GM19351 (cell line): Measurements from ENCODE around the gene SMYD4.
"Not testable (repeated sequence)": the region's sequence is repeated elsewhere in the genome, so short reads cannot be mapped to it uniquely, and the experiment has no call there.

Source experiments
- ATAC-seq: cut with Tn5 transposase; IDR thresholded peaks from one replicate; pipeline ENCODE4 v1.9.1; 2021; ENCODE audit warnings: mild to moderate bottlenecking, moderate library complexity; ENCODE audit not compliant: unreplicated experiment

SMYD4 gene

GRCh38 chr17:1829592-1830257 lies at the start of gene SMYD4, which contains the start of gene RPA1:
Gene SMYD4 (minus strand): TSS chr17:1829902. CDS start chr17:1827994, 1,908 bp downstream.
Gene RPA1 (plus strand): TSS chr17:1830005. CDS start chr17:1830094, 89 bp downstream.
- peak; percentile 84 for ATAC-seq

DNA sequence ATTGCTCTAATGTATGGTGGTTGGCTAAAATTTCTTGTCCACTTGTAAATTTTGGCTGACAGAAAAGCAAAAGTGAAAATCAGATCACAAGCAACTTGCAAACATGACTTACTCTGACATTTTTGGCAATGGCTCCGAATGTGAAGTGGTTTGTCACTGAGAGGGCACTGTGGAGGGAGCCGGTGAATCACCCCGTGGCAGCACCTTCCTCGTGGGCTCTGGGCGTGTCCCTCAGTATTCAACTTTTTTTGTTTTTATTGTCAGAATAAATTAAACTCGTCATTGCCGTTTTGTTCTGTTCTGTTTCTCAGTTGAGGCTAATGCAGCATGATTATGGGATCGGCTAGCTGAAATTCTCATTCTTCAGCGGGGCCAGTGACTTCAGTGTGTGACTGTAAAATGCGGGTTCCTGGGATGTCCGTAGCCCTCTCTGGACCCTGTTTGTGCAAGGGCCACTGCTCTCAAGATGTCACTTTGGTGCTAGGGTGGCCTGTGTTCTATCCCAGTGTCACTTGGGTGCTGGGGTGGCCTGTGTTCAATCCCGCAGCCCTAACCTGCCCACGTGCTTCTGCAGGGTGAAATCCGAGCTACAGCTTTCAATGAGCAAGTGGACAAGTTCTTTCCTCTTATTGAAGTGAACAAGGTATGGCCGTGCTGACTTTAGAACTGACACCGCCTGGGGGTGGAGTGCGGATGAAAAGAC lies 48.9 kb upstream of the SMYD4 start:
- ATAC-seq, result no peak

- no peak for ATAC-seq
These were observed 45.9 kb upstream of the SMYD4 start for GRCh38 chr17:1875597-1875996.

GRCh38 chr17:1873418-1873817 lies 43.7 kb upstream of the SMYD4 start:
- ATAC-seq, result no peak

DNA sequence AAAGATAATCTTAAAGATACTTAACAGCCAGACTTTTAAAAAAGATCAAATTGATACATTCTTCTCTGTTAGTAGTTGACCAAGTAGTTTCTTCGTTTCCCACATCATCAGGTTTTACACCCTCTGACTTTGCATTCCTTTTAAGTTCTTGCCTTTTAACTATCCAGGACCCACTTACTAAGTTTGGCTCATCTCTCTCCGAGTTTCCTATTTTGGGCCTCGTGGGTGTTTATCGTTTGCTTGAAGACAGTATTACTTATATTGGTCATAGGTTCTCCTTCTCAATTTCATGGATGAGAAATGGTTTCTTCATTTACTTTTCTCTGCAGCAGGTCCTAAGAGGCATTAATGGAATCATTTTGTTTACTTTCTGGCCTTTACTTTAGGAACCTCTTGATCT lies 43.3 kb upstream of the SMYD4 start:
- no peak for ATAC-seq

- ATAC-seq, result no peak
These were observed 42.6 kb upstream of the SMYD4 start for GRCh38 chr17:1872254-1872653.

DNA sequence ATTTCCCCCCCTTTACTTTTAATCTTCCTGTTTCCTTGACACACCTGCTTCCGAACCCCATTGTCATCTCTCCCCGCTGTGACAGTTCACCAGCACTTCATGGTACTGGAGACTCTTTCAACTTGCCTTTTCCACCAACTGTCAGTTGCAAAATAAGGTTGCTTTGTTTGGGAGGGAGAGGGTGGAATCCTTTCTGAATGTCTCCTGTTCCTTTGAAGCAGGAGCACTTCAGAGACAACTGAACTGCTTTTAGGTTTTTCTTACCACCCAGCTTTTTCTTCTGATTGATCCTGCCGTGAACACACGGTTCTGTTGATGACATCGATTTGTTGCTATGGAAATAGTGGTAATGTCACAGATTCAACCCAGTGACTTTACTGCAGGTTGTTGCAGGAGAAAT lies 42.1 kb upstream of the SMYD4 start:
- no peak for ATAC-seq

DNA sequence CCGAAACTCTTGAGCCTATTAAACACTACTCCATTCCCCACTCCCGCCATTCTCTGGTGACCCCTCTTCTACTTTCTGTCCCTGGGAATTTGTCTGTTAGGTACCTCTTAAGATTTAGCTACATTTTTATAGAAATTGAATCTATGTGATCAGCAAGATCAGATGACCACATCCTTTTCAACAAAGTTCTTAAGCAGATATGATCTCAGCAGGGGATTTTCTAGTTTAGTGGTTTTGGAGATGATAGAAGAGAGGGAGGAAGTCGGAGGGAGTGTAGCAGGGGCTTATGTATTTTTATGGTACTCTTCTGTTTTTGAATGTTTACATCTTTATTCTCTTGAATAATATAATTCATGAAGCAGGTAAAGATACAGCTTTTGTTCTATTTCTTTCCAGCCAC lies 40.9 kb upstream of the SMYD4 start:
- no peak for ATAC-seq

- no peak for ATAC-seq
These were observed 38.4 kb upstream of the SMYD4 start for GRCh38 chr17:1868090-1868489.

- ATAC-seq, result no peak
These were observed 37.6 kb upstream of the SMYD4 start for GRCh38 chr17:1867307-1867706.

- no peak for ATAC-seq
These were observed 35.7 kb upstream of the SMYD4 start for GRCh38 chr17:1865252-1866037.

DNA sequence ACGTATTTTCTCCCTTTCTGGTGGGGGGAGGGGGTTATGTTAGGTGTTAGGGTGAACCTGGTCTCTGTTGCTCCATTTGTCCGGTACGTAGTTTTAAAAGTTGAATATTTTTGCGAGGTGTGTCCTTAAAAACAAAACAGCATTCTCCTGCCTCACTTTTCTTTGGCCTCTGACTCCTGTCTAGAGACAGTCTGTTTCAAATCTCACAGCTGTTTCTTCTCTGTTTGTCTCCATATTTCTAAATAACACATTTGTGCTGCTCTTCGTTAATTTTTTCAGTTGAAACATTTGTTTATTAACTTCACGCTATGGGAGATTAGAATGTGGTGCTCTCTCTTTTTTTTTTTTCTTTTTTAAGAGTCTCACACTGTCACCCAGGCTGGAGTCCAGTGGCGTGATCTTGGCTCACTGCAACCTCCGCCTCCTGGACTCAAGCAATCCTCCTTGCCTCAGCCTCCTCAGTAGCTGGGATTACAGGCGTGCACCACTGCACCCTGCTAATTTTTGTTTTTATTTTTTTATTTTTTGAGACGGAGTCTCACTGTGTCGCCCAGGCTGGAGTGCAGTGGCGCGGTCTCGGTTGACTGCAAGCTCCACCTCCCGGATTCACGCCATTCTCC lies 31.8 kb upstream of the SMYD4 start:
- no peak for ATAC-seq

DNA sequence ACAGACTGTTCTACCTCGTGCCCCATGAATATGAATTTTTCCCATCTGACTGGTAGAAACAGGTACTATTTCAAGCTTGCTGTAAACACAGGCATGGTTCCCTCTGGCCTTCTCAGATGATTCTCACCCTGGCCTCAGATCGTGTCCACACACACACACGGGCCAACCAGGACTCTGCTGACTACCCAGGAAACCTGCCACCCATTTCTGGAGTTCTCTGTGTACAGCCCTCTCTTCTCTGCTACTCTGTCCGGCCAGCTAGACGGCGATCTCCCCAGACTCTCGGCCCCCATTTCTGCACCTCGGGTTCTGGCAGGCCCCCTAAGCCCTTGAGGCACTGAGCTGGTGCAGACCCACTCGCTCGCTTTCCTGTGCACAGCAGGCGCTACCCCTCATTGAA lies 31.3 kb upstream of the SMYD4 start:
- no peak for ATAC-seq

DNA sequence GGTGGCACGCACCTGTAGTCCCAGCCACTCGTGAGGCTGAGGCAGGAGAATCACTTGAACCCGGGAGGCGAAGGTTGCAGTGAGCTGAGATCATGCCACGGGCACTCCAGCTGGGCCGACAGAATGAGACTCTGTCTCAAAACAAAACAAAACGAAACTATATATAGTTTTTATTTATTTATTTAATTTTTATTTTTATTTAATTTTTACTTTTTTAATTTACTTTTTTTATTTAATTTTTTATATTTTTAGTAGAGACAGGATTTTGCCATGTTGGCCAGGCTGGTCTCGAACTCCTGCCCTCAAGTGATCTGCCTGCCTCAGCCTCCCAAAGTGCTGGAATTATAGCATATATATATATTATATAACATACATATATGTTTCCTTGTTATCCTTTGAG lies 26.8 kb upstream of the SMYD4 start:
- ATAC-seq, result not testable (repeated sequence)

DNA sequence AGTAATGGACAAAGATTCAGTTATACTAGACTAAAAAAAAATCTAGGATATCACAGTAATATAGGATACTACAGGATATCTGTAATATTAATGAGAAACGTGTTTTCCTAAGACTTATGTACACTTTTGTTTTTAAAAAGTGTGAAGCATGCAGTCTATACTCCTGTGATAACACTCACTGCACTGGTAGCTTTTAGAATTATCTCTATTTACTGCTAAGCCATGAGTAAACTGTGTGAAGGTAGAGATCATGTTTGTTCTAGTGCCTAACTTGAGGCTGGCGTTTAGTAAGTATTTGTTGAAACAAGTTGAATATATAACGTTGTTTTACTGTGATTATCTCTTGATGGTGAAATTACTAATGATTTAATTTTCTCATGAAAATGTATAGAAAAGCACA lies 24.0 kb upstream of the SMYD4 start:
- no peak for ATAC-seq

DNA sequence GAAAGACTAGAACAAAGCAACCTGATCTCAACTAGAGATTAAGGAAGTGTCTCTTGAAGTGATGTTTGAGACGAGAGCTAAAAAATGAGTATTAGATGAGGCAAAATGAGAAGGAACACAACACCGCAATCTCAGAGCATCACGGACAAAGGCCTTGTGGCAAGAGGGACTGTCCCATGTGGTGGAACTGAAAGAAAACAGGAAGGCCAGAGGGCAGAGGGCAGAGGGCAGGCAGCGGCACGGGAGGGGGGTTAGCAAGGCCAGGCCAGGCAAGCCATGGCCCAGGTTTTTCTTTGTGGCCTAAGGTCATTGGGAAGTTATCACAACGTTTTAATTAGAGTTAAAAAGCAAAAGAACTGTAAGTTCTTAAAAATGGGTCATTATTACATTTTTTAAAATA lies 22.6 kb upstream of the SMYD4 start:
- ATAC-seq, result no peak

GRCh38 chr17:1847191-1847590 lies 17.5 kb upstream of the SMYD4 start:
- no peak for ATAC-seq

DNA sequence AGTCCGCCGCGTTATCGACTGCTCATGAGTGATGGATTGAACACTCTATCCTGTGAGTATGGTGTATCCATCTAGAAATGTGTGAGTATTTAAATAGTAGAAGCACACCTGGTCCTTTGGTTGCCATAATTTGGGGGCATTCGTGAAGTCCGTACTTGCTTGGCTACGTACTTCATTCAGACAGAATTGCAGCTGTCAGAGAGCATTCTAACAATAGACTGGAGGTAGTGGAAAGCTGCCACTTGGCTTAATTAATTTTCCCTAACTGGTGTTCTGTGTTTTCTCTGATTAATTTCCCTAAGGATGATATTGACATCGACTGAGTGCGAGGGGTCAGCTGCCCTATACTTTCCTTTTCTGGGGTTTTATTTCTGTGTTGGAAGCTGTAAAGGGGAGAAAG lies 14.2 kb upstream of the SMYD4 start:
- ATAC-seq, result no peak

- ATAC-seq, result no peak
These were observed 9.8 kb upstream of the SMYD4 start for GRCh38 chr17:1839516-1839915.

DNA sequence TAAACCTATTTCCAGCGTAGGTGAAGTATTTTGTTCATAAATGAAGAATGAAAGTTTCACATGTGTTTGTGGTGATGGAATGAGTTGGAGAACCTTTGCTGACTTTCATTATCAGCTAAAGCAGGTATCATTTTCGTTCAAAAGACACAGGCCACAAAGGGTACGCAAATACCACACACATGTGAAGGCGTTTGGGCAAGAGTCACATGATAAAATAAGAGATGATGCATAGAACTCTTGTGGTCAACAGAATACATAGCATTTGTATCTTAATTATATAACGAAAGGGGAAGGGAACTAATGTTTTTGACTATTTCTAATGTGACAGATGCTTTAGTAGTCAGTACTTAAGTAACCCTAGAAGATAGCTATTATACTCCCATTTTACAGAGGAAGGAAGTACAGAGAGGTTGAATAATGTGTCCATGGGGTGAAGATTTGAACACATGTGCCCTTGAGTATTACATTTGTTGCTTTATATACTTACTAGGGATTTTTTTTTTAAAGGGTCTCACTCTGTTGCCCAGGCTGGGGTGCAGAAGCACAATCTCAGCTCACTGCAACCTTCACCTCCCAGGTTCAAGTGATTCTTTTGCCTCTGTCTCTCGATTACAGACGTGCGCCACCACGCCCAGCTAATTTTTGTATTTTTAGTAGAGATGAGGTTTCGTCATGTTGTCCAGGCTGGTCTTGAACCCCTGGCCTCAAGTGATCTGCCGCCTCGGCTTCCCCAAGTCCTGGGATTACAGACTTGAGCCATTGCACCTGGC lies 4.9 kb upstream of the SMYD4 start:
- no peak for ATAC-seq

GRCh38 chr17:1830288-1830687 lies 586 bp upstream of the SMYD4 start:
- no peak for ATAC-seq
